SU-DHL-6 (cell line): ENCODE results near the gene PHACTR1.

Source experiments
- H2AFZ ChIP-seq: fragments of 200-600 bp; sonication (generic); 2 replicates; pipeline ENCODE4 v1.6.1; 2014; ENCODE audit warnings: low read depth, mild to moderate bottlenecking, moderate library complexity, mixed read lengths, antibody characterized with exemption, low read length; ENCODE audit not compliant: severe bottlenecking
- H3F3A ChIP-seq: fragments of 200-600 bp; shearing (Covaris generic); 2 replicates; pipeline ENCODE4 v1.6.0; 2016; ENCODE audit warnings: antibody characterized with exemption, mild to moderate bottlenecking; ENCODE audit not compliant: insufficient read depth
- H3K27ac ChIP-seq: fragments of 200-600 bp; sonication (generic); 2 replicates; pipeline ENCODE4 v1.5.1; 2016; ENCODE audit warnings: low read depth, mild to moderate bottlenecking, low read length, moderate library complexity, mixed read lengths
- H3K27me3 ChIP-seq: fragments of 200-600 bp; sonication (generic), shearing (Covaris generic); 2 replicates; pipeline ENCODE4 v1.6.0; 2014; ENCODE audit warnings: mild to moderate bottlenecking, low read length
- H3K36me3 ChIP-seq: fragments of 200-600 bp; sonication (generic); 2 replicates; pipeline ENCODE4 v1.6.1; 2014; ENCODE audit warnings: mild to moderate bottlenecking, low read length, mixed read lengths
- H3K4me2 ChIP-seq: fragments of 300-600, 200-600 bp; shearing (Covaris generic), sonication (generic); 2 replicates; pipeline ENCODE4 v1.6.0; 2014; ENCODE audit warnings: low read length, low read depth, mild to moderate bottlenecking; ENCODE audit not compliant: poor library complexity, severe bottlenecking
- H3K4me3 ChIP-seq: fragments of 200-600 bp; sonication (generic); 2 replicates; pipeline ENCODE4 v1.5.1; 2014; ENCODE audit warnings: antibody characterized with exemption, low read length, mild to moderate bottlenecking, mixed read lengths; ENCODE audit not compliant: insufficient read depth, poor library complexity, severe bottlenecking
- H3K79me2 ChIP-seq: fragments of 200-600 bp; sonication (generic); 2 replicates; pipeline ENCODE4 v1.6.1; 2014; ENCODE audit warnings: mild to moderate bottlenecking, low read length, moderate library complexity; ENCODE audit not compliant: insufficient read depth
- H3K9ac ChIP-seq: fragments of 200-600 bp; sonication (generic); 2 replicates; pipeline ENCODE4 v1.7.0; 2014; ENCODE audit warnings: mild to moderate bottlenecking, low read length
- H3K9me2 ChIP-seq: fragments of 200-600 bp; sonication (generic); replicated peaks from 2 replicates; pipeline ENCODE4 v1.6.1; 2014; ENCODE audit warnings: low read length; ENCODE audit not compliant: insufficient read depth
- H3K9me3 ChIP-seq: fragments of 200-600 bp; sonication (generic); 2 replicates; pipeline ENCODE4 v1.6.1; 2014; ENCODE audit warnings: low read length, mixed read lengths; ENCODE audit not compliant: insufficient read depth
- H4K20me1 ChIP-seq: fragments of 200-600 bp; sonication (generic); 2 replicates; pipeline ENCODE4 v1.6.1; 2014; ENCODE audit warnings: low read depth, mild to moderate bottlenecking, antibody characterized with exemption, low read length, moderate library complexity, mixed read lengths
- CTCF ChIP-seq: fragments of 200-600 bp; sonication (generic); IDR thresholded peaks from one replicate; pipeline ENCODE4 v1.5.1; 2017; ENCODE audit warnings: antibody characterized with exemption, mild to moderate bottlenecking, low read length, moderate library complexity; ENCODE audit not compliant: insufficient read depth, poor library complexity, severe bottlenecking
- EZH2phosphoT487 ChIP-seq: fragments of 200-600 bp; sonication (generic), shearing (Covaris generic); conservative IDR thresholded peaks from 2 replicates; pipeline ENCODE4 v1.6.1; 2018; ENCODE audit warnings: mild to moderate bottlenecking, antibody characterized with exemption, low read length, moderate library complexity, mixed read lengths

PHACTR1 gene

GRCh38 chr6:13282393-13283069 lies 566.0 kb downstream of the PHACTR1 start:
- TF ChIP-seq CTCF (no peak), EZH2phosphoT487 (no peak)
- H3K9me2 ChIP-seq: no peaks in the 10 kb centered on the region
- peaks cover 11% of the 10 kb centered on the region; the same call in 1 of the 2 replicates for H3K36me3 ChIP-seq
- no peak overlapping the region for H2AFZ ChIP-seq
- H3F3A ChIP-seq: no peaks in the 10 kb centered on the region
- no peaks in the 10 kb centered on the region for H3K79me2 ChIP-seq
- H3K9ac ChIP-seq: no peak overlapping the region
- H3K27me3 ChIP-seq: no peaks in the 10 kb centered on the region
- no peak overlapping the region for H3K27ac ChIP-seq
- no peak overlapping the region for H3K4me3 ChIP-seq
- no peaks in the 10 kb centered on the region for H4K20me1 ChIP-seq
- no peaks in the 10 kb centered on the region for H3K9me3 ChIP-seq
- H3K4me2 ChIP-seq: no peak overlapping the region

DNA sequence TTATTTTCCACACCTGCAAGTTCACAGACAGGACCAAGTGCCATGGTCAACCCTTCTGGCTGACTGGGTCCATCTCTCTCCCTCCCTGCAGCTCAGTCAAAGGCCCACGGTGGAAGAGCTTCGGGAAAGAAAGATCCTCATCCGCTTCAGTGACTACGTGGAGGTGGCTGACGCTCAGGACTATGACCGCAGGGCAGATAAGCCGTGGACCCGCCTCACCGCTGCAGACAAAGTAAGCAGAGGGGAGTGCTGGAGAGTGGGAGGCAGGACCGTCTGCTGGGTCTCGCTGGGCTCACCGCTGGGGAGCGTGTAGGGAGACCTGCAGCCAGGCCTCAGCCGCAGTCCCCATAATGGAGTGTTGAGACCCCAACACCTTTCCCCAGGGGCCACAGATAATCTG lies 566.8 kb downstream of the PHACTR1 start:
- no peaks in the 10 kb centered on the region for H4K20me1 ChIP-seq
- no peak for TF ChIP-seq EZH2phosphoT487
- no peak for TF ChIP-seq CTCF

GRCh38 chr6:13284646-13285045 lies 568.1 kb downstream of the PHACTR1 start:
- Histone ChIP-seq H3K4me3 (no peak overlapping the region), H3K9me3 (no peaks in the 10 kb centered on the region), H3F3A (no peaks in the 10 kb centered on the region), H3K79me2 (no peaks in the 10 kb centered on the region), H3K4me2 (no peak overlapping the region), H3K36me3 (peaks cover 11% of the 10 kb centered on the region; the same call in 1 of the 2 replicates), H3K27me3 (no peaks in the 10 kb centered on the region), H2AFZ (no peak overlapping the region), H3K9me2 (no peaks in the 10 kb centered on the region), H3K27ac (no peak overlapping the region), H4K20me1 (no peaks in the 10 kb centered on the region), H3K9ac (no peak overlapping the region)
- no peak for TF ChIP-seq CTCF
- TF ChIP-seq EZH2phosphoT487: no peak

More for the DNA sequence above, 566.8 kb downstream of the PHACTR1 start:
- Histone ChIP-seq H3K27ac (no peak overlapping the region), H3K27me3 (no peaks in the 10 kb centered on the region), H3K4me2 (no peak overlapping the region), H3K79me2 (no peaks in the 10 kb centered on the region), H3K4me3 (no peak overlapping the region), H3K9me3 (no peaks in the 10 kb centered on the region), H2AFZ (no peak overlapping the region), H3K9ac (no peak overlapping the region), H3K9me2 (no peaks in the 10 kb centered on the region), H3K36me3 (peaks cover 11% of the 10 kb centered on the region; the same call in 1 of the 2 replicates), H3F3A (no peaks in the 10 kb centered on the region)
